ENCODE measurements around the gene TEX12. TPM values are rescaled to one million over a fixed set of nuclear protein-coding genes. Genes with fewer than 3 reads are reported as not detected.

The TEX12 gene
- total and polyA plus RNA-seq, 2 of the 4 experiments (the other 2 are of a cell fraction) = 0.12 TPM; not detected in 1

DNA sequence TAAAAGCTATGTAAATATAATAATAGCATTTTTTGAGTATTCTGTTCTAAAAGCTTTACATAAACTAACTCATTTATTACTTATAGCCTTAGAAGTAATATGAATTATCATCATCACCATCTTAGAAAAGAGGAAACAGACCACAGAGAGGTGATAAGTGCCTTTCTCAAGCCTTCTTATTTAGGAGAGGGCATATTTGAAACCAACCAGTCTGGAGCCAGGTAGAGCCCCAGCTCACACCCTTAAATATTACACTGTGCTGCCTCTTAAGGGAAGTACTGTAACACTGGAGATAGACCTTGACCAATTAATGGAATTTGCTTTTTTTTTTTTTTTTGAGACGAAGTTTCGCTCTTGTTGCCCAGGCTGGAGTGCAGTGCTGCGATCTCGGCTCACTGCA lies 10.4 kb downstream of the TEX12 start:
- no peaks in the 10 kb centered on the region for H3K79me1 ChIP-seq (ENCODE audit: low read depth in 1 of 2, low read length in 2 of 2)
- peaks cover 3% of the 10 kb centered on the region; the same call in 1 of the 2 replicates for H3K27me3 ChIP-seq (ENCODE audit: control insufficient read depth, insufficient read depth, low read length)
- no peaks in the 10 kb centered on the region for H3K9me1 ChIP-seq (ENCODE audit: insufficient read depth, low read length)
- H4K8ac ChIP-seq (ENCODE audit: low read depth in 2 of 2, low read length in 2 of 2) = no peak overlapping the region
- in situ Hi-C loops (cut with MboI; ENCODE audit: low sequenced_read_pairs) = no loop called here
- CTCF ChIA-PET = no interaction called here
- H3K9me3 ChIP-seq (ENCODE audit: control insufficient read depth, insufficient read depth, low read length) = no peaks in the 10 kb centered on the region
- H3K4me2 ChIP-seq (ENCODE audit: low read depth, low read length) = no peak overlapping the region
- H3K56ac ChIP-seq (ENCODE audit: extremely low read depth, insufficient read depth, low read length) = no peak overlapping the region
- POLR2A ChIA-PET (ENCODE audit: unreplicated experiment) = no interaction called here
- H3K18ac ChIP-seq (ENCODE audit: low read depth, low read length) = no peak overlapping the region
- dilution Hi-C loops (cut with HindIII; ENCODE audit: low sequenced_read_pairs, unreplicated experiment) = no loop called here
- intact Hi-C loops (cut with micrococcal nuclease) = loop anchor here (5.0 kb wide), 1 partner anchor 35 kb away; no protein-coding TSS in a partner anchor
- no peaks in the 10 kb centered on the region for H4K20me1 ChIP-seq (ENCODE audit: insufficient read depth, low read length)
- no peak overlapping the region for H4K5ac ChIP-seq (ENCODE audit: low read depth, low read length)
- no peak overlapping the region for H2BK20ac ChIP-seq (ENCODE audit: low read depth, low read length)
- no TSS peak for BruUV-seq (replicated peaks)
- no peak overlapping the region for H3K4me3 ChIP-seq (ENCODE audit: insufficient read depth, low read depth, low read length)
- H3K27ac ChIP-seq (ENCODE audit: insufficient read depth, low read length) = no peak overlapping the region
- H2BK120ac ChIP-seq (ENCODE audit: low read depth, low read length) = no peak overlapping the region
- no peak overlapping the region for H3K23ac ChIP-seq (ENCODE audit: low read depth, low read length)
- no peak overlapping the region for H3K4ac ChIP-seq (ENCODE audit: low read depth, low read length)
- no peak overlapping the region for H3K9ac ChIP-seq (ENCODE audit: low read depth, low read length)
- TF ChIP-seq, protein P1, sequence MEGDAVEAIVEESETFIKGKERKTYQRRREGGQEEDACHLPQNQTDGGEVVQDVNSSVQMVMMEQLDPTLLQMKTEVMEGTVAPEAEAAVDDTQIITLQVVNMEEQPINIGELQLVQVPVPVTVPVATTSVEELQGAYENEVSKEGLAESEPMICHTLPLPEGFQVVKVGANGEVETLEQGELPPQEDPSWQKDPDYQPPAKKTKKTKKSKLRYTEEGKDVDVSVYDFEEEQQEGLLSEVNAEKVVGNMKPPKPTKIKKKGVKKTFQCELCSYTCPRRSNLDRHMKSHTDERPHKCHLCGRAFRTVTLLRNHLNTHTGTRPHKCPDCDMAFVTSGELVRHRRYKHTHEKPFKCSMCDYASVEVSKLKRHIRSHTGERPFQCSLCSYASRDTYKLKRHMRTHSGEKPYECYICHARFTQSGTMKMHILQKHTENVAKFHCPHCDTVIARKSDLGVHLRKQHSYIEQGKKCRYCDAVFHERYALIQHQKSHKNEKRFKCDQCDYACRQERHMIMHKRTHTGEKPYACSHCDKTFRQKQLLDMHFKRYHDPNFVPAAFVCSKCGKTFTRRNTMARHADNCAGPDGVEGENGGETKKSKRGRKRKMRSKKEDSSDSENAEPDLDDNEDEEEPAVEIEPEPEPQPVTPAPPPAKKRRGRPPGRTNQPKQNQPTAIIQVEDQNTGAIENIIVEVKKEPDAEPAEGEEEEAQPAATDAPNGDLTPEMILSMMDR (conservative IDR thresholded peaks at IDR 0.05; ENCODE audit: low read depth, low read length) = no peak
- no peak for TF ChIP-seq SMC3 (IDR thresholded peaks at IDR 0.05; ENCODE audit: low read depth, low read length)
- TF ChIP-seq BHLHE40 (IDR thresholded peaks at IDR 0.05; ENCODE audit: low read depth, low read length) = no peak
- no peak overlapping the region for H2AK9ac ChIP-seq (replicated peaks; ENCODE audit: low read depth, low read length, poor library complexity)
- no peak overlapping the region for H2AK5ac ChIP-seq (ENCODE audit: low read depth, low read length)
- ATAC-seq (ENCODE audit: low read depth) = no peak
- DNase-seq = no peak
- peaks cover 4% of the 10 kb centered on the region; the same call in 1 of the 2 replicates for H3K4me1 ChIP-seq (ENCODE audit: control insufficient read depth, insufficient read depth, low read length)
- no peak overlapping the region for H2AFZ ChIP-seq (replicated peaks; ENCODE audit: low read length, poor library complexity)
- H3K36me3 ChIP-seq (ENCODE audit: control insufficient read depth, insufficient read depth, low read length) = no peaks in the 10 kb centered on the region
- H3K14ac ChIP-seq (replicated peaks; ENCODE audit: low read depth, low read length) = no peak overlapping the region
- H2BK15ac ChIP-seq (ENCODE audit: low read depth, low read length) = no peak overlapping the region
- WGBS, 2 experiments (ENCODE audit: extremely low coverage in 2 of 2, insufficient read length in 1 of 2) = no CpG with 5 or more reads among the region's 4 CpGs
- H2BK5ac ChIP-seq (ENCODE audit: low read depth, low read length, poor library complexity, severe bottlenecking) = no peak overlapping the region
- H4K91ac ChIP-seq (ENCODE audit: insufficient read depth, low read depth, low read length) = no peak overlapping the region

Measured in IMR-90 (cell line).